Measurements from ENCODE around the gene FAM81B. TPM values are rescaled to one million over a fixed set of nuclear protein-coding genes. Genes with fewer than 3 reads are reported as not detected.

The FAM81B gene
- total and polyA plus RNA-seq, 2 of the 4 experiments (the other 2 are of a cell fraction), result not detected

- POLR2A ChIA-PET (ENCODE audit: unreplicated experiment), result no interaction called here
Observed at GRCh38 chr5:95454536-95454935, 63.4 kb downstream of the FAM81B start.

More at GRCh38 chr5:95454536-95454935, 63.4 kb downstream of the FAM81B start:
- Histone ChIP-seq H4K5ac (ENCODE audit: low read depth, low read length) (no peak overlapping the region), H2BK20ac (ENCODE audit: low read depth, low read length) (no peak overlapping the region), H3K9me3 (ENCODE audit: control insufficient read depth, insufficient read depth, low read length) (no peaks in the 10 kb centered on the region), H3K4me2 (ENCODE audit: low read depth, low read length) (no peak overlapping the region), H3K4me1 (ENCODE audit: control insufficient read depth, insufficient read depth, low read length) (no peaks in the 10 kb centered on the region), H3K4me3 (ENCODE audit: insufficient read depth, low read depth, low read length) (no peak overlapping the region), H3K27me3 (ENCODE audit: control insufficient read depth, insufficient read depth, low read length) (no peaks in the 10 kb centered on the region; the same call in 1 of the 2 replicates), H2BK5ac (ENCODE audit: low read depth, low read length, poor library complexity, severe bottlenecking) (no peak overlapping the region), H2AK5ac (ENCODE audit: low read depth, low read length) (no peak overlapping the region), H3K4ac (ENCODE audit: low read depth, low read length) (no peak overlapping the region), H3K18ac (ENCODE audit: low read depth, low read length) (no peak overlapping the region), H4K8ac (ENCODE audit: low read depth in 2 of 2, low read length in 2 of 2) (no peak overlapping the region), H4K20me1 (ENCODE audit: insufficient read depth, low read length) (no peaks in the 10 kb centered on the region), H3K23ac (ENCODE audit: low read depth, low read length) (no peak overlapping the region), H3K14ac (replicated peaks; ENCODE audit: low read depth, low read length) (no peak overlapping the region), H2BK15ac (ENCODE audit: low read depth, low read length) (no peak overlapping the region), H2AFZ (replicated peaks; ENCODE audit: low read length, poor library complexity) (no peak overlapping the region), H3K36me3 (ENCODE audit: control insufficient read depth, insufficient read depth, low read length) (no peaks in the 10 kb centered on the region), H3K27ac (ENCODE audit: insufficient read depth, low read length) (no peak overlapping the region), H2BK120ac (ENCODE audit: low read depth, low read length) (no peak overlapping the region), H3K9me1 (ENCODE audit: insufficient read depth, low read length) (no peaks in the 10 kb centered on the region), H3K56ac (ENCODE audit: extremely low read depth, insufficient read depth, low read length) (no peak overlapping the region), H3K79me1 (ENCODE audit: low read depth in 1 of 2, low read length in 2 of 2) (no peaks in the 10 kb centered on the region), H4K91ac (ENCODE audit: insufficient read depth, low read depth, low read length) (no peak overlapping the region), H3K9ac (ENCODE audit: low read depth, low read length) (no peak overlapping the region), H2AK9ac (replicated peaks; ENCODE audit: low read depth, low read length, poor library complexity) (no peak overlapping the region)
- no peak for TF ChIP-seq RAD21 (IDR thresholded peaks at IDR 0.05; ENCODE audit: low read length)
- TF ChIP-seq MAFK (IDR thresholded peaks at IDR 0.05; ENCODE audit: low read depth, low read length), result no peak
- intact Hi-C loops (cut with micrococcal nuclease) (loop anchor here (10.0 kb wide), 1 partner anchor 490 kb away; no protein-coding TSS in a partner anchor), in situ Hi-C loops (cut with MboI; ENCODE audit: low sequenced_read_pairs) (no loop called here), dilution Hi-C loops (cut with HindIII; ENCODE audit: low sequenced_read_pairs, unreplicated experiment) (no loop called here)
- ATAC-seq (ENCODE audit: low read depth) (no peak), DNase-seq (no peak)
- WGBS, 2 experiments (ENCODE audit: extremely low coverage in 2 of 2, insufficient read length in 1 of 2), result no CpG with 5 or more reads among the region's 2 CpGs
- CTCF ChIA-PET, result no interaction called here
- BruUV-seq (replicated peaks), result no TSS peak

Measured in IMR-90 (cell line).